Kidney (tissue), 14 donors: Measurements from ENCODE around the gene ANO10. TPM values are rescaled to one million over a fixed set of nuclear protein-coding genes. Genes with fewer than 3 reads are reported as not detected.
A peak's percentile ranks its signal among the peaks of the same experiment; 100 is the strongest.

Source experiments
- DNase-seq, 5 donors: peaks; one replicate each; pipeline ENCODE4 v3.0.0-alpha.2; 2013 to 2020
- FAIRE-seq: peaks from 2 replicates; lab custom pipeline; 2012; peaks lifted over from hg19 to GRCh38; lab: Jason Lieb, UNC
- H3K27ac ChIP-seq, 2 donors: one replicate each; pipeline ENCODE4 v1.7.0; 2013; ENCODE audit warnings: low read depth in 2 of 2, low read length in 2 of 2, inconsistent platforms in 1 of 2
- H3K27me3 ChIP-seq: one replicate; pipeline ENCODE4 v1.7.1; 2013; ENCODE audit warnings: low read length, inconsistent platforms; ENCODE audit not compliant: control insufficient read depth, insufficient read depth
- H3K36me3 ChIP-seq, 3 donors: one replicate each; pipeline versions ENCODE4 v1.7.0 to v1.7.1; 2013; ENCODE audit warnings: low read length in 3 of 3, control low read depth in 1 of 3, inconsistent platforms in 1 of 3; ENCODE audit not compliant: insufficient read depth in 3 of 3, control insufficient read depth in 2 of 3
- H3K4me1 ChIP-seq, 3 donors: one replicate each; pipeline versions ENCODE4 v1.7.0 to v1.7.1; 2013; ENCODE audit warnings: low read length in 3 of 3, inconsistent platforms in 1 of 3, low read depth in 1 of 3; ENCODE audit not compliant: control insufficient read depth in 2 of 3, insufficient read depth in 2 of 3
- H3K4me3 ChIP-seq, 3 donors: one replicate each; pipeline versions ENCODE4 v1.7.0 to v1.8.1; 2013; ENCODE audit warnings: low read length in 3 of 3, control low read depth in 1 of 3, inconsistent platforms in 1 of 3
- H3K9ac ChIP-seq, 3 donors: one replicate each; pipeline versions ENCODE4 v1.7.0 to v1.7.1; 2013; ENCODE audit warnings: low read length in 3 of 3, control low read depth in 1 of 3, inconsistent platforms in 1 of 3
- H3K9me3 ChIP-seq, 3 donors: one replicate each; pipeline versions ENCODE4 v1.7.0 to v1.7.1; 2013; ENCODE audit warnings: low read length in 3 of 3, control low read depth in 1 of 3, inconsistent platforms in 1 of 3; ENCODE audit not compliant: control insufficient read depth in 2 of 3, insufficient read depth in 1 of 3
- CTCF ChIP-seq: IDR thresholded peaks from 3 replicates; pipeline ENCODE4 v1.5.1; 2012; ENCODE audit warnings: mild to moderate bottlenecking, moderate library complexity, borderline replicate concordance; ENCODE audit not compliant: insufficient read depth; ENCODE audit errors: extremely low read depth
- intact Hi-C: fragments of 100-400 bp; cut with DNase I; formaldehyde crosslinking; loops from one replicate; pipeline ENCODE4 v1.11.1; 2022
- polyA plus RNA-seq: library from polyadenylated mRNA; stranded (reverse); fragments of 350-450 nt; fragmentation: Illumina TruSeq; extraction: RNeasy Lipid Tissue Mini Kit (QIAGEN cat#74804); gene quantifications from one replicate; pipeline ENCODE4 v1.2.3, GENCODE V29; 2014; ENCODE audit warnings: low read depth, low replicate concordance; ENCODE audit not compliant: insufficient read depth
- total RNA-seq: library from RNA; stranded (reverse); fragmentation: NEBNext Ultra II Directional; extraction: Animal tissue kit (Norgen Biotek cat#: 25700); gene quantifications from one replicate; pipeline ENCODE4 v1.2.1, GENCODE V29; 2021
- donor health status: control.
- donor health status: control.
- donor health status: control.
- donor health status: control.
- donor health status: control.
- donor health status: DM: yes; HTN: yes; CAD: no.
- donor health status: Normal renal cell carcinoma (clear cell type).

Gene ANO10
- total and polyA plus RNA-seq, 2 donors from 2014 or later, result 45.7 to 48.2 TPM

GRCh38 chr3:43489930-43490329, 131.9 kb downstream of the ANO10 start:
- Histone ChIP-seq H3K27me3 (no peaks in the 10 kb centered on the region), H3K4me3 (peak overlapping the region in 1 of 3 donors; percentile 48), H3K27ac (peak overlapping the region; percentile 57 to 78), H3K9me3 (no peaks in the 10 kb centered on the region), H3K4me1 (peaks cover 0 to 4% (median 0%) of the 10 kb centered on the region in 3 donors), H3K9ac (peak overlapping the region in 1 of 3 donors; percentile 56), H3K36me3 (no peaks in the 10 kb centered on the region)
- no peak for DNase-seq
- no peak for FAIRE-seq
- TF ChIP-seq CTCF, result no peak
- intact Hi-C loops, result no loop called here

GRCh38 chr3:43485931-43486330, 135.9 kb downstream of the ANO10 start:
- no peak overlapping the region for H3K9ac ChIP-seq
- H3K4me3 ChIP-seq, result no peak overlapping the region
- intact Hi-C loops, result no loop called here
- TF ChIP-seq CTCF, result no peak
- H3K9me3 ChIP-seq, result no peaks in the 10 kb centered on the region
- no peak overlapping the region for H3K27ac ChIP-seq
- DNase-seq (no peak), FAIRE-seq (no peak)
- peaks cover 0 to 6% (median 3%) of the 10 kb centered on the region in 3 donors for H3K4me1 ChIP-seq
- no peaks in the 10 kb centered on the region for H3K27me3 ChIP-seq
- H3K36me3 ChIP-seq, result no peaks in the 10 kb centered on the region

- intact Hi-C loops, result no loop called here
- TF ChIP-seq CTCF, result no peak
- DNase-seq (peak in 1 of 5 donors; percentile 57), FAIRE-seq (no peak)
- no peak overlapping the region for H3K4me3 ChIP-seq
- H3K36me3 ChIP-seq, result no peaks in the 10 kb centered on the region
- no peak overlapping the region for H3K9ac ChIP-seq
- H3K27ac ChIP-seq, result no peak overlapping the region
- no peaks in the 10 kb centered on the region for H3K9me3 ChIP-seq
- peaks cover 0 to 5% (median 3%) of the 10 kb centered on the region in 3 donors for H3K4me1 ChIP-seq
- H3K27me3 ChIP-seq, result no peaks in the 10 kb centered on the region
These were observed 136.8 kb downstream of the ANO10 start for GRCh38 chr3:43484926-43485488.
